Parathyroid adenoma (tissue), 2 donors: ENCODE data around the gene MAP4K4.

Source experiments
- H2AFZ ChIP-seq: fragments of 300-600 bp; sonication (generic); one replicate; pipeline ENCODE4 v1.7.0; 2017; ENCODE audit warnings: antibody characterized with exemption, mild to moderate bottlenecking
- H3K27ac ChIP-seq: fragments of 300-600 bp; sonication (generic); one replicate; pipeline ENCODE4 v1.7.0; 2017
- H3K27me3 ChIP-seq: fragments of 300-600 bp; sonication (generic); one replicate; pipeline ENCODE4 v1.7.0; 2017; ENCODE audit warnings: low read length; ENCODE audit not compliant: control insufficient read depth, insufficient read depth
- H3K36me3 ChIP-seq: fragments of 300-600 bp; sonication (generic); one replicate; pipeline ENCODE4 v1.7.0; 2017; ENCODE audit warnings: low read length; ENCODE audit not compliant: control insufficient read depth, insufficient read depth
- H3K4me1 ChIP-seq: fragments of 300-600 bp; sonication (generic); one replicate; pipeline ENCODE4 v1.7.0; 2017; ENCODE audit warnings: control low read depth
- H3K4me2 ChIP-seq: fragments of 300-600 bp; sonication (generic); one replicate; pipeline ENCODE4 v1.7.0; 2017; ENCODE audit warnings: low read length
- H3K4me3 ChIP-seq: fragments of 300-600 bp; sonication (generic); one replicate; pipeline ENCODE4 v1.7.0; 2017; ENCODE audit warnings: low read depth, low read length
- H3K79me2 ChIP-seq: fragments of 300-600 bp; sonication (generic); one replicate; pipeline ENCODE4 v1.7.0; 2017; ENCODE audit warnings: control low read depth
- H3K9ac ChIP-seq: fragments of 300-600 bp; sonication (generic); one replicate; pipeline ENCODE4 v1.7.0; 2017; ENCODE audit warnings: mild to moderate bottlenecking
- H3K9me3 ChIP-seq: fragments of 300-600 bp; sonication (generic); one replicate; pipeline ENCODE4 v1.7.0; 2017; ENCODE audit warnings: low read length; ENCODE audit not compliant: control insufficient read depth
- CTCF ChIP-seq: fragments of 300-600 bp; sonication (generic); IDR thresholded peaks from one replicate; pipeline ENCODE4 v1.7.0; 2017; ENCODE audit warnings: antibody characterized with exemption, mild to moderate bottlenecking
- donor health status: primary hyperparathyroidism.

MAP4K4 gene

DNA sequence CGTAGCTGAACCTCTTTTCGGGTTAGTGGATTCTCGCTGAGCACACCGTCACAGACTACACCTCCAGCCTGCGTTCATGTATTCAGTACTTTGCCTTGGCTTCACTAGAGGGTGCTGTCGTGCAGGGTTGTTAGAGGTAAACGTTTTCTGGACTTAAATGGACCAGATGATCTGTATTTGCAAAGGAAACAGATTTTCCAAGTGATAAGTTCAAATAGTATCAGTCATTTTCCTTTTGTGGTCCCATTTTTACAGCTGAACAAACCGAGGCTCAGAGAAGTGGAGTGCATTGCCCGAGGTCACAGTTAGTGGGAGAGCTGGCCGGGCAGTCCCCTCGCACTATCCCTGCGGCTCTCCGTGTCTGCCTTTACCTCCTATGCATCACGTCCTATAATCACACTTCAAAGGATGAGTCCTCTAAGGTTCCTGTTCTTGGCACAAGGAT lies 125.9 kb downstream of the MAP4K4 start:
- H3K27ac ChIP-seq, result no peak overlapping the region
- H3K9me3 ChIP-seq, result no peaks in the 10 kb centered on the region
- no peaks in the 10 kb centered on the region for H3K4me1 ChIP-seq
- H3K27me3 ChIP-seq, result no peaks in the 10 kb centered on the region
- H3K4me2 ChIP-seq, result peak overlapping the region; percentile 10
- H3K79me2 ChIP-seq, result peaks cover 3% of the 10 kb centered on the region
- H3K9ac ChIP-seq, result no peak overlapping the region
- peak overlapping the region; percentile 18 for H2AFZ ChIP-seq
- no peaks in the 10 kb centered on the region for H3K36me3 ChIP-seq
- no peak overlapping the region for H3K4me3 ChIP-seq
- peak; percentile 71 for TF ChIP-seq CTCF

DNA sequence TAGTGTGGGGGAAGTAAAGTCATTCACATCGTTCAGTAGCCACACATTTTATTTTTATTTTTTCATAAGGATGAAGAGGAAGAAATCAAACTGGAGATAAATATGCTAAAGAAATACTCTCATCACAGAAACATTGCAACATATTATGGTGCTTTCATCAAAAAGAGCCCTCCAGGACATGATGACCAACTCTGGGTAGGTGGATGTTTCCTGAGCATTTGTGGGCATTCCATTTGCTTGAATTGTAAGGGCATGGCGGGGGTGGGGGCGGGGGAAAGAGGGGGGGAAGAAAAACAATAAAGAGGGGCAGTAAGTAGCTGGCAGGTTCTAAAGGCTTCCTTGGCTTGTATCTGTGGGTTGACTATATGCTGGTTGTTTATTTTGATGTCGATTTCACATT lies 126.4 kb downstream of the MAP4K4 start:
- H3K9ac ChIP-seq, result no peak overlapping the region
- no peaks in the 10 kb centered on the region for H3K27me3 ChIP-seq
- no peaks in the 10 kb centered on the region for H3K4me1 ChIP-seq
- TF ChIP-seq CTCF, result no peak
- no peaks in the 10 kb centered on the region for H3K9me3 ChIP-seq
- no peak overlapping the region for H3K4me2 ChIP-seq
- H2AFZ ChIP-seq, result no peak overlapping the region
- H3K36me3 ChIP-seq, result no peaks in the 10 kb centered on the region
- H3K79me2 ChIP-seq, result peaks cover 3% of the 10 kb centered on the region
- no peak overlapping the region for H3K27ac ChIP-seq
- H3K4me3 ChIP-seq, result no peak overlapping the region

DNA sequence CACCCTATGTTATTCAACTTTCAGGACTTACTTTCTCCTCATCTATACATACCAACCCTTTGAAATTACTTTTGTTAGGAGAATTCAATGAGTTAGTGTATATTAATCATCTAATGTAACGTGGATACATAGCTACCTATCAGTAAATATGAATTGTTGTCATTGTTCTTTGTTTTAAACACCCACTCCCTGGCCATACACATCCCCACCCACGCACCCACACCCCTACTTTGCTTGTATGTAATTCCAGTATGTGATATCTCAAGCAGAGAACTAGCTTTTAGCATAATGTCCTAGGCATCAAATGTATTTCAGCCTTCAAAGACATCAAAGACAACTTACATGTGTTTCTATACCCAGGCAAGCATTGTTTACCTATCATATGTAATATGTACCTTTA lies 129.2 kb downstream of the MAP4K4 start:
- Histone ChIP-seq H3K36me3 (no peaks in the 10 kb centered on the region), H3K27me3 (no peaks in the 10 kb centered on the region), H3K9me3 (no peaks in the 10 kb centered on the region), H3K4me1 (no peaks in the 10 kb centered on the region), H3K4me2 (no peak overlapping the region), H3K9ac (no peak overlapping the region), H3K27ac (no peak overlapping the region), H3K79me2 (peaks cover 3% of the 10 kb centered on the region), H2AFZ (no peak overlapping the region), H3K4me3 (no peak overlapping the region)
- TF ChIP-seq CTCF, result no peak

GRCh38 chr2:101827246-101827645 lies 129.7 kb downstream of the MAP4K4 start:
- H3K27ac ChIP-seq, result no peak overlapping the region
- peaks cover 3% of the 10 kb centered on the region for H3K79me2 ChIP-seq
- H3K4me3 ChIP-seq, result no peak overlapping the region
- no peaks in the 10 kb centered on the region for H3K9me3 ChIP-seq
- H3K4me2 ChIP-seq, result no peak overlapping the region
- H3K4me1 ChIP-seq, result no peaks in the 10 kb centered on the region
- no peaks in the 10 kb centered on the region for H3K27me3 ChIP-seq
- H3K9ac ChIP-seq, result no peak overlapping the region
- H3K36me3 ChIP-seq, result no peaks in the 10 kb centered on the region
- H2AFZ ChIP-seq, result no peak overlapping the region
- no peak for TF ChIP-seq CTCF

DNA sequence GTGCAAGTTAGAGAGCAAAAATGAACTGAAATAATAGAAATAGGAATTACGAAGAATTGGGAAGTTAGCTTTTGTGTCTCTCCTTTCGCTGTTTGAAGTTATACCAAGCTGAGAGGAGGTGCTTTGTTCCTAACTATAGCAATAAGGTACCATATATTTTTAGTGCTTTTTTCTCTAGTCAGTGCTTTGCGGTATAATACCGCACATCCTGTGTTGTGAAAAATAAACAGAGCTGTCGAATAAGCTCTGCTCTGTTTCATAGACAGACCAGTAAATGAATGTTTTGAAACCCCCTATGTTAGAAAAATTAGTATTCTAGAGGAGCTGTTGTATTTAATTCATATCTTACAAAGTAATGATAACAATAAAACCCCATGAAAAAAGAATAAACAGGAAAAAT lies 130.8 kb downstream of the MAP4K4 start:
- no peak overlapping the region for H3K4me3 ChIP-seq
- no peaks in the 10 kb centered on the region for H3K9me3 ChIP-seq
- H3K79me2 ChIP-seq, result peaks cover 3% of the 10 kb centered on the region
- no peak overlapping the region for H2AFZ ChIP-seq
- no peaks in the 10 kb centered on the region for H3K27me3 ChIP-seq
- no peaks in the 10 kb centered on the region for H3K36me3 ChIP-seq
- no peak overlapping the region for H3K4me2 ChIP-seq
- no peak overlapping the region for H3K9ac ChIP-seq
- no peak for TF ChIP-seq CTCF
- no peaks in the 10 kb centered on the region for H3K4me1 ChIP-seq
- H3K27ac ChIP-seq, result no peak overlapping the region
